HG03025 (cell line): ENCODE measurements around the gene MLLT10.
"Not testable (repeated sequence)": the region's sequence is repeated elsewhere in the genome, so short reads cannot be mapped to it uniquely, and the experiment has no call there.

Source experiments
- ATAC-seq: cut with Tn5 transposase; IDR thresholded peaks from one replicate; pipeline ENCODE4 v1.9.1; 2021; ENCODE audit warnings: mild to moderate bottlenecking, moderate library complexity; ENCODE audit not compliant: unreplicated experiment, low FRiP score

Gene MLLT10

GRCh38 chr10:21625623-21626229 is 91.7 kb downstream of the MLLT10 start:
- no peak for ATAC-seq

- no peak for ATAC-seq
Observed at GRCh38 chr10:21626457-21627161, 92.6 kb downstream of the MLLT10 start.

- no peak for ATAC-seq
Observed at GRCh38 chr10:21627331-21627730, 93.3 kb downstream of the MLLT10 start.

GRCh38 chr10:21628023-21628422 is 94.0 kb downstream of the MLLT10 start:
- ATAC-seq: no peak

GRCh38 chr10:21628645-21629044 is 94.6 kb downstream of the MLLT10 start:
- not testable (repeated sequence) for ATAC-seq

GRCh38 chr10:21634599-21635365 is 100.8 kb downstream of the MLLT10 start:
- ATAC-seq: no peak

- ATAC-seq: no peak
Observed at GRCh38 chr10:21637795-21638194, 103.8 kb downstream of the MLLT10 start.

- no peak for ATAC-seq
Observed at GRCh38 chr10:21638681-21639080, 104.6 kb downstream of the MLLT10 start.

- no peak for ATAC-seq
Observed at GRCh38 chr10:21648040-21648439, 114.0 kb downstream of the MLLT10 start.

- ATAC-seq: no peak
Observed at GRCh38 chr10:21649454-21649872, 115.4 kb downstream of the MLLT10 start.

- no peak for ATAC-seq
Observed at GRCh38 chr10:21650353-21650752, 116.3 kb downstream of the MLLT10 start.

- no peak for ATAC-seq
Observed at GRCh38 chr10:21655236-21655635, 121.2 kb downstream of the MLLT10 start.

- no peak for ATAC-seq
Observed at GRCh38 chr10:21655687-21656086, 121.7 kb downstream of the MLLT10 start.

GRCh38 chr10:21661087-21661486 is 127.1 kb downstream of the MLLT10 start:
- ATAC-seq: no peak

GRCh38 chr10:21661935-21662334 is 127.9 kb downstream of the MLLT10 start:
- ATAC-seq: no peak

- no peak for ATAC-seq
Observed at GRCh38 chr10:21662635-21663034, 128.6 kb downstream of the MLLT10 start.

- ATAC-seq: no peak
Observed at GRCh38 chr10:21668831-21669230, 134.8 kb downstream of the MLLT10 start.

- no peak for ATAC-seq
Observed at GRCh38 chr10:21670391-21670790, 136.4 kb downstream of the MLLT10 start.

- ATAC-seq: no peak
Observed at GRCh38 chr10:21673668-21674067, 139.6 kb downstream of the MLLT10 start.

GRCh38 chr10:21675157-21675796 is 141.2 kb downstream of the MLLT10 start:
- ATAC-seq: no peak

GRCh38 chr10:21677551-21677950 is 143.5 kb downstream of the MLLT10 start:
- no peak for ATAC-seq
